NCI-H1105 treated with DMSO at 0.1 percent for 48 hours (cell line): ENCODE results near the gene GPR83.
"Not testable (repeated sequence)": the region's sequence is repeated elsewhere in the genome, so short reads cannot be mapped to it uniquely, and the experiment has no call there.

Experiments used
- DNase-seq: peaks from one replicate; lab custom pipeline; 2025; lab: John Stamatoyannopoulos, UW

GPR83 gene

DNA sequence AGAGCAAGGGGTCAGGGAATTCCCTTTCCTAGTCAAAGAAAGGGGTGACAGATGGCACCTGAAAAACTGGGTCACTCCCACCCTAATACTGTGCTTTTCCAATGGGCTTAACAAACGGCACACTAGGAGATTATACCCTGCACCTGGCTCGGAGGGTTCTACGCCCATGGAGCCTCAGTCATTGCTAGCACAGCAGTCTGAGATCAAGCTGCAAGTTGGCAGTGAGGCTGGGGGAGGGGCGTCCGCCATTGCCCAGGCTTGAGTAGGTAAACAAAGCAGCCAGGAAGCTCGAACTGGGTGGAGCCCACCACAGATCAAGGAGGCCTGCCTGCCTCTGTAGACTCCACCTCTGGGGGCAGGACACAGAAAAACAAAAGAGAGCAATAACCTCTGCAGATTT is 30.6 kb downstream of the GPR83 start:
- DNase-seq = not testable (repeated sequence)

GRCh38 chr11:94350850-94351563 is 50.2 kb downstream of the GPR83 start:
- DNase-seq = not testable (repeated sequence)

- not testable (repeated sequence) for DNase-seq
Measured at GRCh38 chr11:94346311-94346710, 54.9 kb downstream of the GPR83 start.

DNA sequence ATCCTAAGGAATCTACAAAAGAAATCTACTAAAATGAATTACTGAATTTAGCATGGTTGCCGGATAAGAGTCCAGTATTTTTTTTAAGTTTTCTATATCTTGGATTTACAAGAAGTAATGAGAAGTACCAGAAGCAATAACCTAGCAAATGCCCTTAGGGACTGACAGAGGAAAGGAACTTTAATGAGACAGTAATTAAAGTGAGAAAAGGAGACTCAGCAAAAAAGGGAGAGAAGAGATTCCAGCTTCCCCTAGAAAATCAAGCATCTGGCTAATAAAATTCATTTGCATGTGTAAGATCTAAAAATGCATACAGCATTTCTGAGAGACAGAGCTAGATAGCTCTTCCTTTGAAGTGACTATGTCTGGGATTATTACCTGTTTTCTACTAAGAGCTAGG is 57.7 kb downstream of the GPR83 start:
- no peak for DNase-seq

DNA sequence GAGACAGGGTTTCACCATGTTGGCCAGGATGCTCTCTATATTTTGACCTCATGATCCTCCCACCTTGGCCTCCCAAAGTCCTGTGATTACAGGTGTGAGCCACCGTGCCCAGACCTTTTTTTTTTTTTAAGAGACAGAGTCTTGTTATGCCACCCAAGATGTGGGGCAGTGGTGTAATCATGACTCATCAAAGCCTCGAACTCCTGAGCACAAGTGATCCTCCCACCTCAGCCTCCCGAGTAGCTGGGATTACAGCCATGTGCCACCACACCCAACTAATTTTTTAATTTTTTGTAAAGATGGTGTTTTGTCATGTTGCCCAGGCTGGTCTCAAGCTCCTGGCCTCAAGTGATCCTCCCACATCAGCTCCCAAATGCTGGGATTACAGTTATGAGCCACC is 59.0 kb downstream of the GPR83 start:
- DNase-seq = no peak

GRCh38 chr11:94338651-94339050 is 62.6 kb downstream of the GPR83 start:
- DNase-seq = no peak

DNA sequence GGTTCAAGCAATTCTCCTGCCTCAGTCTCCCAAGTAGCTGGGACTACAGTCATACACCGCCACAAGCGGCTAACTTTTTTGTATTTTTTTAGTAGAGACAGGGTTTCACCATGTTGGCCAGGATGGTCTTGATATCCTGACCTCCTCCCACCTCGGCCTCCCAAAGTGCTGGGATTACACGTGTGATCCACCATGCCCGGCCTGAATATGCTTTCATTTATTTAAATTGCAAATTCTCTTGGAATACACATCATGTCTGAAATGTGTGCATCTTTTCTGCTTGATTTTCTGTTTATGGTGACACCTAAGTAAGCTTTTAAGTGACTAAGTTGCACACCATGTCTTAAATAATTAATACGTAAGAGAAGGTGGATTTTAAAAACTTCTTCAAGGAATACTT is 65.2 kb downstream of the GPR83 start:
- no peak for DNase-seq

- DNase-seq = no peak
Measured at GRCh38 chr11:94332814-94333213, 68.4 kb downstream of the GPR83 start.

- DNase-seq = no peak
Measured at GRCh38 chr11:94330789-94331188, 70.4 kb downstream of the GPR83 start.

GRCh38 chr11:94329501-94329900 is 71.7 kb downstream of the GPR83 start:
- no peak for DNase-seq

DNA sequence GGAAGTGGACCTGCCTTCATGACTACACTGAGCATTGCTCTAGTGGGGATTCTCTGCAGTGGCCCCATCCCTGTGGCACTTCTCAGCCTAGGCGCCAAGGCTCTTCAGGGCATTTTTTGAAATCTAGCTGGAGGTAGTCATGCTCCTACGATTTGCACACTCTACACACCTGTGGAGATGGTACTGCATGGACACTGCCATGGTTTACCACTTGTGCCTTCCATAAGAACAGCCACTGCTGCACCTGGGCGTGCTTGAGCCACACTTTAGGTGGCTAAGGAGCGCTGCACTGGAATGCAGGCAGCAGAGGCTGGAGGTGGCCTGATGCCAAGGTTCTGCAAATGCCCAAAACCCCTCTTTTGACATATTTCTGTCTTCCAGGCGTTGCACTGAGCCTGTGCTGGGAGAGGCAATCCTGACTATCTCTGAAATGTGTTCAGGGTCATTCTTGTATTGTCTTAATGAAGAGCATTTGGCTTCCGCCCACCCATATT is 72.6 kb downstream of the GPR83 start:
- DNase-seq = no peak
